ENCODE results near the gene TOGARAM2.

TOGARAM2 gene

GRCh38 chr2:28997847-28998735, 17.0 kb downstream of the TOGARAM2 start:
- no peak for DNase-seq (ENCODE audit: low read depth, low spot score)

DNA sequence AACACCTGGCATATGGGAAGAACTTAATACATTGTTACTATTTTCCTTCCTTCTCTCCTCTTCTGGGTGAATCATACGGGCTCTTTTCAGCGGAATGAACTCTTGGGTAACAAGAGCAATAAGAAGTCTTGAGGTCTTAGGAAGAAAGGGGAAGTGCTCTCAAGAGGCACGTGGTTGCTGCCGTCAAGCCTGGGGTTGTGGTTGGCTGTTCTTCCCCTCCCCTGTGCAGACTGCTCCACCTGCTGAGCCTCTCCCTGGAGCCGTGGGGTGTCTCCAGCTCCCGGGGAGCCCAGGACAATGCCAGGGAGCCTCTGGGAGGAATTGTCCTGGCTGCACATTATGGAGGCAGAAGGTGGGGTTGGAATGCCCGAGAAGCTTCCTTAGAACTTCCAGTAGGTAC, 19.4 kb downstream of the TOGARAM2 start:
- no peak for DNase-seq (ENCODE audit: low read depth, low spot score)

DNA sequence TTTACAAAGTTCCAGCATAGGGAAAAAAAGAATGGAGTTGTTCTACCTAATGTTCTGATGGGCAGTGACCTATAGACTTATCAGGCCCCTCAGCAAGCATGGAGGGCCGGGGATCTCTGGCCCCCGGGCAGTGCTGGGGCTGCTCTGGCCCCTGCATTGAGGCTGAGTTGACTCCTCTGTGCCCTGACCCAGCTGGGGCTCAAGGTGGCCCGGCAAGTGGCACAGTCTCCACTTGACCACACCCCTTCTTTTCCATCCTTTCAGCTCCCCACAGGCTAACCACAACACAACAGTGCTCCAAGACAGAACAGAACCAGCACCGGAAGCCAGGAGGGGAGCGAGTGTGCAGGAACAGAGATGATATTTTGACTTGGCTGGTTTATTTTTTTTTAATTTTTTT, 19.9 kb downstream of the TOGARAM2 start:
- no peak for DNase-seq (ENCODE audit: low read depth, low spot score)

DNA sequence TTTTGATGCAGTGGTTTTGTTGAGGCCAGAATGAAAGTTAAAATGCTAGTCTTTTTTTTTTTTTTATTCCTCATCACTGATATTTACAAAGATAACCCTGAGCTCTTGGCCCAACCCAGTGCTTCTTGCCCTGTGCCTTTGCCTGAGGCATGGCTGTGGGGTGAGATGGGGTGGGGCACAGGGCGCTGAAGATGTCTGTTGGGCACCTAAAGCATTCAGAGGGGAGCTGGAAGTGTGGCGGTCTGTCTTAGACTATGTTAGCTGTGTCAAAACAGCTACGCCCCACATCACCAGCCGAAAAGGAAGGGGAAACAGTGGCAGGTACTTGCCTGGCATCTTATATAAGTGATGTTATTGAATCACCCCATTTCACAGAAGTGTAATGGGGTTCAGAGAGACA, 20.7 kb downstream of the TOGARAM2 start:
- DNase-seq (ENCODE audit: low read depth, low spot score): no peak

DNA sequence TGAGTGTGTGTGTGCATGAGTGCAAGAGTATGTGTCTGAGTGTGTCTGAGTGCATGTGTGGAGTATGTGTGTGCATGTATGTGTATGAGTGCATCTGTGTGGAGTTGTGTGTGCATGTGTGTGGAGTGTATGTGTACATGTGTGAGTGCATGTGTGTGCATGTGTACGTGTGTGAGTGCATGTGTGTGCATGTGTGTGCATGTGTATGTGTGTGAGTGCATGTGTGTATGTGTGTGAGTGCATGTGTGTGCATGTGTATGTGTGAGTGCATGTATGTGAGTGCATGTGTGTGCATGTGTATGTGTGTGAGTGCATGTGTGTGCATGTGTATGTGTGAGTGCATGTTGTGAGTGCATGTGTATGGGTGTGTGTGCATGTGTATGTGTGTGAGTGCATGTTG, 23.7 kb downstream of the TOGARAM2 start:
- DNase-seq (ENCODE audit: low read depth, low spot score): no peak

- DNase-seq (ENCODE audit: low read depth, low spot score): no peak
Observed at GRCh38 chr2:29005331-29005730, 24.2 kb downstream of the TOGARAM2 start.

DNA sequence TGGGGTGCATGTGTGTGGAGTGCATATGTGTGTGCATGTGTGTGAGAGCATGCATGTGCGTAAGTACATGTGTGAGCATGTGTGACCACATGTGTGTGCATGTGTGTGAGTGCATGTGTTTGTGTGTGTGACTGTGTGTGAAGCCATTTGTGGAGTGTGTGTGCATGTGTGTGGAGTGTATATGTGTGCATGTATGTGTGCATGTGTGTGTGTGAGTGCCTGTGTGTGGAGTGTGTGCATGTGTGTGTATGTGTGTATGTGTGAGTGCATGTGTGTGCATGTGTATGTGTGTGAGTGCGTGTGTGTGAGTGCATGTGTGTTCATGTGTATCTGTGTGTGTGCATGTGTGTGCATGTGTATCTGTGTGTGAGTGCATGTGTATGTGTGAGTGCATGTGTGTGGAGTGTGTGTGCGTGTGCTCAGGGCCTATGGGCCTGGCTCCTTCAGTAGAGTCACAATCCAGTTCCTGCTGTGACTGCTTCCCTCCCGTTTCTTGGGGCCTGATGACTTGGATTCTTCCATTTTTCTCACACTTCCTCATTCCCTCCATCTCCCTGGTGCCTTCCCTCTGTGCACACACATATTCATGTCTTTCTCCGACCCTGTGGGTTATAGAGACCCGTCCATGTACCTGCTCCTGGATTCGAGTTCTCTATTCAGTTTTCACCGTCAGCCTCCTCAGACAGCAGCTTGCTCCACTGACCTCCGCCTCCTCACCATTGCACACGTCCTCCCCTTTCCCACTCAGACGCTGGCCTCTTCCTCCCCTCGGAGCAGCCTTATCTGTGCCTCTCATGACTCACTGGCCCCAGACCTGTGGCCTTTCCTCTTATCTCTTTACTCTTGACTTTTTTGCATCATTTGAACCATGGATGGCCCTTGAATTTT, 25.2 kb downstream of the TOGARAM2 start:
- no peak for DNase-seq (ENCODE audit: low read depth, low spot score)

DNA sequence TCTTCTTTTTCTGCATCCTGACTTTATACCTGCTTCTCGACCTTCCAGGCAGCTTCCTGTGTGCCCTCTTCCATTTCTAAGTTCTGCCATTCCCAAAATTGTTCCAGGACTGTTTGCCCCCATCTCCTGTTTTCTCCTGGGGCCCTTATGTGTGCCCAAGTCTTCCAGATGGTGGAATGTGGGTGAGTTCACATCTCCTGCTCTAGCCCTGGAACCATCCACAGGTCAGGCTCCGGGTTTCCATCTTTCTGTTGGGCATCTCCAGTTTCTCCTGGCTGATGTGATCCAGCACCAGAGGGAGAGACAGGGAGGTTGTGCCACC, 25.8 kb downstream of the TOGARAM2 start:
- no peak for DNase-seq (ENCODE audit: low read depth, low spot score)

DNA sequence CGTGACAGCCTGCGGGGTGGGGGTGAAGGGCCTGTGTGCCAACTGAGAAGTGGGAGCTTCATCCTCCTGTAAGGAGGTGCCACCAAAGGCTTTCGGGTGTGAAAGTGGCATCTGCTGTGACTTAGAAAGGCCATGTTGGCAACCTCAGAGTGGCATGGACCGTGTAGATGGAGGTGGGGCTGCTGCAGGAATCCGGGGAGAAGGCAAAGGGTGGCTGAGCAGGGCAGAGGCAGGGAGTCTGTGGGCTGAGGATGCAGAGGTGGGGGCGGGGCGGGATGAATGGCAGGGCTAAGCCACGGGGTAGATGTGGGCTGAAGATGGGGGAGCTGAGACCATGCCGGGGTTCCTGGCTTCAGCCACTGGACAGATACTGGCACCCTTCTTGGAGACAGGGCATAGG, 28.2 kb downstream of the TOGARAM2 start:
- no peak for DNase-seq (ENCODE audit: low read depth, low spot score)

DNA sequence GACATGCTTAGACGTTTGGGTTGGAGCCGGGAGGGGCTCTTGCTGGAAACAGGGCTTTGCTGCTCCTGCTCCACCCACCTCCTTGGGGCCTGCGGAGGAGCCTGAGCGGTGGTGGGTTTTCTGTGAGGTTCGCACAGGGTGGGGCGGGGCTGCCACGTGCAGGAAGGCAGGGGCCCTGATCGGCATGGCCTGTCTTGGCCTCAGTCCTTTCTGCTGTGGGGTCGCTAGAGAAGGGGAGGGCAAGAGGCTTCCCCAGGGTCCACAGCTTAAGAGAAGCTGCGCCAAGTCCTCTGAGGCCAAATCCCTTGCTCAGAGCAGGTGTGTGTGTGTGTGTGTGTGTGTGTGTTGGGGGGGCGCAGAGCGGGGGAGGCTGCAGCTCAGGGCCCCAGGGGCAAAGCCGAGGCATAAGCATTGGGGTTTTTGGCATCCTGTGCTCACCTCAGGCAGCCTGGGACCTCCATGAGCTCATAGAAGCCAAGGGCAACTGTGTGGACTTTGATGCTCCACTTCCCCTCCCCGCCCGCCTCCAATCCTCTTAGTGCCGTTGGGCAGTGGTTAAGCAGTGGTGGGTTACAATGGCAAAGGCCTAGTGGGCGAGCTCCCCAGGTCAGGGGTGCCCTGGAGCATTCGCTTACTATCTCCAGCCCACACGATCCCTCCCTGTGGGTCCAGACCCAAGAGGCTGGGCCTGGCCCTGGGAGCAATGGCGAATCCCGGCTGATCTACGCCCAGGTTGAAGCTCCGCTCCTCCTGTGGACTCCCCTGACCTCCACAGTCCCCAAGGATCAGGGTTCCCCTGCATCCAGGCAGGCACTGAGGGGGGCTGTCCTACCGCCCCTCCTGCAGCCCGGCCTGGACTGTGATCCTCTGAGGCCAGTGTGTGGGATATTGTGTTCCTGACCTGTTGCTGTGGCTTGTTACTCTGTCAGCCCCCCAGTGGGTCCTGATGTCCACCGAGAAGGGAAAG, 28.9 kb downstream of the TOGARAM2 start:
- DNase-seq (ENCODE audit: low read depth, low spot score): no peak

DNA sequence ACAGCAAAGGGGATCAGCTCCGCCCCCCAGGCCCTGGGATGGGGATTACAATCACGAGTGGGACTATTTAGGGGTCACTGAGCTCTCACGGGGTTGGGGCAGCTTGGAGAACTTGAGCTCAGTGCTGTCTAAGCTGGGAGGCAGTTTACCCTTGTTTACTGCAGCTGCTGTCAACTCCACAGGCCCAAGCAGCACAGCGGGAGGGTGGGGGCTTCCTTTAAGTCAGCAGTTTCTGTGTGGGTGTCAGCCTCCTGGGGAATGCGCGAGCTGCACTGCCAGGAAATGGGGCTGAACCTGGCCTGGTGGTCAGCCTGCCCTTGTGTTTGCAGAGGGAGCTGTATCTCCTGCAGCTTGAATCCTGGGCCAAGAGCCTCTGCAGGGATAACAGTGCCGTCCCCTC, 29.8 kb downstream of the TOGARAM2 start:
- peak; percentile 82 for DNase-seq (ENCODE audit: low read depth, low spot score)

GRCh38 chr2:29011418-29012060, 30.4 kb downstream of the TOGARAM2 start:
- DNase-seq (ENCODE audit: low read depth, low spot score): no peak

DNA sequence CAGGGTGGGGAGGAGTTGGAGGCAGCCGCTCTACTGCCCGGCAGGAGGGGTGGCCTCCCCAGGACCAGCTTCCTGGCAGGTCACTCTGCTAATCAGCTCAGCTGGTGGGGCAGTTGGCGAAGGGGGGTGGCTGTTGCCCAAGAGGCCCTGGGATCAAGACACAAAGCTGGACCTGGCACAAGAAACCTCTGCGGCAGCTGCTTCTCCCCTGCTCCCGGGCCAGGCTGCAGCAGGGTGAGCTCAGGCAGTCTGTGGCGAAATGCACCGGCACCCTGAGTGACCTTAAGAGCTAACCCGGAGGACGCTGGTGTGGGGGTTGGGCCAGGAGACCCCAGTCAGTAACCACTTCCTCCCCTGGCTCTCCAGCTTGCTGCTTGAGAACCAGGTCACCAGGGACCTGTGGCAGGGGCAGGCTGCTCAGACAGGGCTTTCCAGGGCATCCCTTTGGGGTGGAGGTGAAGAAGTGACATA, 31.1 kb downstream of the TOGARAM2 start:
- no peak for DNase-seq (ENCODE audit: low read depth, low spot score)

DNA sequence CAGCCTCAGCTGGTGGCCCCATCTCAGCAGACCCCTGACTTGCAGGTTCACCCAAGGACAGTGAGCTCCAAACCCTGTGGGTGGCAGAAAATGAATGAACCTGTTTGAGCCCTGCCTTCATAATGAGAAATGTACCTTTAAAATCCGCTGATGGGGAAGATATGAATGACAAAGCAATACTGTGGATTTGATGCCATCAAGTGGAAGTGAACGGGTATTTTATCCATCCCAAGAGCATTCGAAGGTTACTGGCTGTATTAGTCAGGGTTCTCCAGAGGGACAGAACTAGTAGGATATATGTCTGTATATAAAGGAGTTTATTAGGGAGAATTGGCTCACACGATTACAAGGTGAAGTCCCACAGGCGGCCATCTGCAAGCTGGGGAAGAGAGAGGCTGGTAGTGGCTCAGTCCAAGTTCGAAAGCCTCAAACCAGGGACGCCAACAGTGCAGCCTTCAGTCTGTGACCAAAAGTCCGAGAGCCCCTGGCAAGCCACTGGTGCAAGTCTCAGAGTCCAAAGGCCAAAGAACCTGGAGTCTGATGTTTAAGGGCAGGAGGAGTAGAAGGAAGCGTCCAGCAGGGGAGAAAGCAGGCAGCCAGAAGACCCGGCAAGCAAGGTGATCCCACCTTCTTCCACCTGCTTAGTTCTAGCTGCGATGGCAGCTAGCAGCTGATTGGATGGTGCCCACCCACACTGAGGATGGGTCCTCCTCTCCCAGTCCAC, 32.1 kb downstream of the TOGARAM2 start:
- DNase-seq (ENCODE audit: low read depth, low spot score): no peak

DNA sequence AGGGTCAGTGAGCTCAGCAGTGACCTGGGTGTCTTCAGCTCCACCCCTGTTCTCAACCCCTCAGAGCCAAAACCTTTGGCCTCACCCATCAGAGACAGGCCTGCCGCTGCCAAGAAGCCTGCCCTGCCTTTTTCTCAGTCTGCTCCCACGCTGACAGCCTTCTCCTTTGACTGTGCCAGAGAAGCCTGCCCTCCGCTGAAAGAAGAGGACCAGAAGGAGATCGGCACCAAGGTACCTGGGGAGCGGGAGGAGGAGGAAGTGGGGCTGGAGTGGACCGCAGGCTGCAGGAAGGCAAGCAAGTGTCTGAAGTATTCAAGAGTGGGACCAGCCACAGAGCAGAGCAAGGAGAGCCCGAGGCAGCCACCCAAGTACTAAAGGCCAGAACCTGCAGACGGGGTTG, 33.2 kb downstream of the TOGARAM2 start:
- DNase-seq (ENCODE audit: low read depth, low spot score): no peak

- no peak for DNase-seq (ENCODE audit: low read depth, low spot score)
Observed at GRCh38 chr2:29014811-29015421, 33.8 kb downstream of the TOGARAM2 start.

DNA sequence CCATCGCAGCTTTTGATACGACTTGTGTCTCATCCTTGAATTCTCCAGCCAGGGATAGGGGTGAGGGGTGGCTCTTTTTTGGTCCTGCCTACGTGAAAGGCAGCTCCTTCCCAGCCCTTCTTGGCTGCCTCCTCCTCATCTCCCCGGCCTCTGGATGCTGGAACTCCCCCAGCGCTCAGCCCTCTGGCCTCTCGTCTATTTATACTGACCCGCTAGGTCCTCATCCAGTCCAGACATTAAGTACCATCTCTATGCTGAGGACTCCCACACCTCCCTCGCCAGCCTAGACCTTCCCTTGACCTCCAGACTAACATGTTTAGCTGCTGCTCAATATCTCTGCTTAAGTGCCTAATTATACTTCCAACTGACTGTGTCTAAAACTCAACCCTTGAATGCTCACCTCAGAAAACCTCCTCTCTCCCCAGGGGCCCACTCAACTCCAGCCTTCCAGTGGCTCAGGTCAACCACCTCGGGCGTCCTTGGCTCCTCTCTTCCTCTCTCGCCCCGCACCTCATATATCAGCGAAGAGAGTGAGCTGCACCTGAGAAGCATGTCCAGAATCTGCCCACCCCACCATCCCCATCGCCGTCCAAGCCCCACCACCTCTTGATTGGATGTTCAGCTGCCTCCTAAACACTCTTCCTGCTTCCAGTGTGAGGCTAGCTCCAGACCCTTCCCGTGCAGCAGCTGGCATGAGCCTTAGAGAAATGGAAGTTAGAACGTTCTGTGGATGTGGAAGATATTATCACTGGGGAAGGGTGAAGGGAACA, 34.8 kb downstream of the TOGARAM2 start:
- DNase-seq (ENCODE audit: low read depth, low spot score): no peak

DNA sequence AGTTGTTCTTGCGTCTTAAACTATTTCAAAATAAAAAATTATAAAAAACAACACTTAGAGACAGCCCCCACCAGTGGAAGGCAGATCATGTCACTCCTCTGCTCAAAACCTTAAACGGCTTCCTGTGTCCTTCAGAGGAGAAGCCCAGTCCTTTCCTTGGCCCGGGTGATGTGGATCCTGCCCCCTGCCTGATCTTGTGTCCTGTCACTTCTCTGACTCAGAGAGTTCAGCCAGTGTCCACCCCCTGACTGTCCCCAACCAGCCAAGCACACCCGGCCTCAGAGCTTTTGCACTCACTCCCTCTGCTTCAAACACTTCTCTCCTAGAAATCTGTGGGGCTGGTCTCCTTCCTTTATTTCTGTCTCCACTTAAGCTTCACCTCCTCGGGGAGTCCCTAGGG, 35.4 kb downstream of the TOGARAM2 start:
- no peak for DNase-seq (ENCODE audit: low read depth, low spot score)
